Hepatocyte (in vitro differentiated cells): ENCODE data around the gene ESYT3. TPM values are rescaled to one million over a fixed set of nuclear protein-coding genes. Genes with fewer than 3 reads are reported as not detected.
A peak's percentile ranks its signal among the peaks of the same experiment; 100 is the strongest.

Experiments
- DNase-seq: peaks from one replicate; pipeline ENCODE4 v3.0.0-alpha.2; 2016; ENCODE audit warnings: low spot score
- H2AFZ ChIP-seq: fragments of 200-600 bp; sonication (generic); 2 replicates; pipeline ENCODE4 v1.6.0; 2016; ENCODE audit warnings: antibody characterized with exemption, mild to moderate bottlenecking
- H3K27ac ChIP-seq: fragments of 200-600 bp; sonication (generic); 2 replicates; pipeline ENCODE4 v1.5.1; 2016; ENCODE audit warnings: mild to moderate bottlenecking
- H3K27me3 ChIP-seq: fragments of 200-600 bp; sonication (generic); 2 replicates; pipeline ENCODE4 v1.6.1; 2016
- H3K36me3 ChIP-seq: fragments of 200-600 bp; sonication (generic); replicated peaks from 2 replicates; pipeline ENCODE4 v1.5.1; 2016; ENCODE audit warnings: low read depth; ENCODE audit not compliant: insufficient read depth
- H3K4me1 ChIP-seq: fragments of 200-600 bp; sonication (generic); 2 replicates; pipeline ENCODE4 v1.5.1; 2016; ENCODE audit warnings: mild to moderate bottlenecking, moderate library complexity; ENCODE audit not compliant: insufficient read depth
- H3K4me2 ChIP-seq: fragments of 200-600 bp; sonication (generic); 2 replicates; pipeline ENCODE4 v1.6.0; 2016
- H3K4me3 ChIP-seq: fragments of 200-600 bp; sonication (generic); 2 replicates; pipeline ENCODE4 v1.5.1; 2016; ENCODE audit warnings: mild to moderate bottlenecking
- H3K79me2 ChIP-seq: fragments of 200-600 bp; sonication (generic); 2 replicates; pipeline ENCODE4 v1.6.0; 2017; ENCODE audit warnings: mild to moderate bottlenecking
- H3K9me2 ChIP-seq: fragments of 200-600 bp; sonication (generic); replicated peaks from 2 replicates; pipeline ENCODE4 v1.6.0; 2017; ENCODE audit warnings: mild to moderate bottlenecking; ENCODE audit not compliant: insufficient read depth
- H3K9me3 ChIP-seq: fragments of 200-600 bp; sonication (generic); 2 replicates; pipeline ENCODE4 v1.5.1; 2016; ENCODE audit warnings: low read depth, mild to moderate bottlenecking
- H4K20me1 ChIP-seq: fragments of 200-600 bp; sonication (generic); 2 replicates; pipeline ENCODE4 v1.6.0; 2016; ENCODE audit warnings: mild to moderate bottlenecking; ENCODE audit not compliant: insufficient read depth, poor library complexity, severe bottlenecking
- CTCF ChIP-seq: fragments of 200-600 bp; sonication (generic); IDR thresholded peaks from 2 replicates; pipeline ENCODE4 v1.5.1; 2016; ENCODE audit warnings: antibody characterized with exemption, mild to moderate bottlenecking; ENCODE audit not compliant: poor library complexity
- EZH2 ChIP-seq: fragments of 200-600 bp; sonication (generic); IDR thresholded peaks from 2 replicates; pipeline ENCODE4 v1.6.1; 2016; ENCODE audit warnings: antibody characterized with exemption, mild to moderate bottlenecking, borderline replicate concordance
- EZH2phosphoT487 ChIP-seq: fragments of 200-600 bp; sonication (generic); IDR thresholded peaks from one replicate; pipeline ENCODE4 v1.6.1; 2018; ENCODE audit warnings: antibody characterized with exemption, mild to moderate bottlenecking, low read depth, moderate library complexity; ENCODE audit not compliant: unreplicated experiment, severe bottlenecking
- WGBS: methylation state at CpG from one replicate; pipeline ENCODE4 v1.1.6; 2016; ENCODE audit warnings: low lambda C conversion rate; ENCODE audit errors: missing lambda C conversion rate; 5-methylcytosine and 5-hydroxymethylcytosine counted together
- polyA plus RNA-seq: library from polyadenylated mRNA; unstranded; fragments of >200 nt; fragmentation: Nextera tagmentation; extraction: Ambion mirVana; gene quantifications from 2 replicates; pipeline ENCODE4 v1.2.1, GENCODE V29; 2016
- total RNA-seq: library from RNA; depleted of rRNA; stranded (reverse); fragments of >200 nt; gene quantifications from 2 replicates; pipeline ENCODE4 v1.2.3, GENCODE V29; 2014

Gene ESYT3
- total RNA-seq (0.60 and 1.1 TPM in 2 replicates), polyA plus RNA-seq (0.47 TPM in 1 of 2 replicates, not detected in the other)

DNA sequence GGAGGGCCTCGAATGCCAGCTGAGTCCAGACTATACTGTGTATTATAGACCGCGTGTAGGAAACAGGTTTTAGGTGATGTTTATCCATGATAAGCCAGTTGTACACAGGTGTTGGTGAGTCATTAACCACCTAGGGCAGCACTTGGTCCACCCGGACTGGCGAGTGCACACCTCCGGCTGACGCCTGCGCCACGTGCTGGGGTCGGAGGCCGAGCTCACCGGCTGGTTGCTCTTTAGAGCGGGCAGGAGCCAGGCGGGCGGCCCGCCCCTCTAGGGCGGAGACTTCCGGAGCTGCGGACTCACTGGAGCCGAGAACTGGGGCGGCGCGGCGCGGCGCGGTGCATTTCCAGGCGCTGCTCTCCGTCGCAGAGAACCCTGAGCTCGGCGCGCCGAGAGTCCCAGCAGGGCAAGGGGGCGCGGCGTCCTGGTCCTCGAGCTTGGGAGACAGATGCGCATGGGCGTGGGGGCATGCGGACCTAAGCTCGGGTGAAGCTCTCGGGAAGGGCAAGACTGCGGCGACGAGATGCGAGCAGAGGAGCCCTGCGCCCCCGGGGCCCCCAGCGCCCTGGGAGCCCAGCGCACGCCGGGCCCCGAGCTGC is at the start of gene ESYT3:
ESYT3 (plus strand) TSS at position 341 of the 599 bp plus-strand sequence; CDS start at position 524, 183 bp downstream.
- peak within 1 kb of the TSS; percentile 39 for H2AFZ ChIP-seq
- DNase-seq, result peak; percentile 88
- H3K79me2 ChIP-seq, result no peaks in the 10 kb centered on the region
- no peaks in the 10 kb centered on the region for H4K20me1 ChIP-seq
- no peak for TF ChIP-seq EZH2
- H3K36me3 ChIP-seq, result no peaks in the 10 kb centered on the region
- no peak within 1 kb of the TSS for H3K27ac ChIP-seq
- H3K4me1 ChIP-seq, result no peaks in the 10 kb centered on the region
- peak within 1 kb of the TSS; percentile 92 for H3K4me2 ChIP-seq
- H3K27me3 ChIP-seq, result peaks cover 47% of the 10 kb centered on the region
- no peaks in the 10 kb centered on the region for H3K9me3 ChIP-seq
- peak within 1 kb of the TSS; percentile 34 for H3K4me3 ChIP-seq
- no peaks in the 10 kb centered on the region for H3K9me2 ChIP-seq
- 4% methylated on average over 36 of the region's 54 CpGs for WGBS

DNA sequence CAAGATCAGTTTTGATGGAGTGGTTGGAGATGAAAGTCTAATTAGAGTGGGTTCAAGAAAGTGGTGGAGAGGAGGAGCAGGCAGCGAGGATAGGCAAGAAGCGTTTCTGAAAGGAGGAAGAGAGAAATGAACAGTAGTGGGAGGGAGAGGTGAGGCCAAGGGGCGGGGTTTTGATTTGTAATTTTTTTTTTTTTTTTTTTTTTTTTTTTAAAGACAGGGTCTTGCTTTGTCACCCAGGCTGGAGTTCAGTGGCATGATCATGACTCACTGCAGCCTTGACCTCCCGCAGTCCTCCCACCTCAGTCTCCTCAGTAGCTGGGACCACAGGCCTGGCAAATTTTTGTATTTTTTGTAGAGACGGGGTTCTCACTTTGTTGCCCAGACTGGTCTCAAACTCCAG is 49.4 kb upstream of the ESYT3 start:
- H3K4me3 ChIP-seq, result no peak overlapping the region
- no peak overlapping the region for H3K27ac ChIP-seq
- no peak overlapping the region for H3K4me2 ChIP-seq
- H3K79me2 ChIP-seq, result no peaks in the 10 kb centered on the region
- no peak overlapping the region for H2AFZ ChIP-seq
- WGBS, result 97% methylated on average over 5 of the region's 5 CpGs
- DNase-seq, result no peak
- H4K20me1 ChIP-seq, result no peaks in the 10 kb centered on the region
- H3K9me3 ChIP-seq, result no peaks in the 10 kb centered on the region
- H3K9me2 ChIP-seq, result no peaks in the 10 kb centered on the region
- H3K36me3 ChIP-seq, result no peaks in the 10 kb centered on the region
- TF ChIP-seq EZH2phosphoT487, result no peak
- TF ChIP-seq CTCF, result no peak
- no peak for TF ChIP-seq EZH2
- no peaks in the 10 kb centered on the region for H3K27me3 ChIP-seq
- H3K4me1 ChIP-seq, result peaks cover 3% of the 10 kb centered on the region

GRCh38 chr3:138389144-138389601 is 45.2 kb upstream of the ESYT3 start:
- Histone ChIP-seq H3K9me2 (no peaks in the 10 kb centered on the region), H3K4me2 (no peak overlapping the region), H2AFZ (no peak overlapping the region), H3K27ac (no peak overlapping the region), H3K9me3 (no peaks in the 10 kb centered on the region), H3K79me2 (no peaks in the 10 kb centered on the region), H4K20me1 (no peaks in the 10 kb centered on the region), H3K4me1 (no peaks in the 10 kb centered on the region), H3K27me3 (no peaks in the 10 kb centered on the region), H3K36me3 (no peaks in the 10 kb centered on the region), H3K4me3 (no peak overlapping the region)
- no peak for TF ChIP-seq EZH2phosphoT487
- TF ChIP-seq EZH2, result no peak
- TF ChIP-seq CTCF, result no peak
- no peak for DNase-seq
- WGBS, result 98% methylated on average over 6 of the region's 6 CpGs

DNA sequence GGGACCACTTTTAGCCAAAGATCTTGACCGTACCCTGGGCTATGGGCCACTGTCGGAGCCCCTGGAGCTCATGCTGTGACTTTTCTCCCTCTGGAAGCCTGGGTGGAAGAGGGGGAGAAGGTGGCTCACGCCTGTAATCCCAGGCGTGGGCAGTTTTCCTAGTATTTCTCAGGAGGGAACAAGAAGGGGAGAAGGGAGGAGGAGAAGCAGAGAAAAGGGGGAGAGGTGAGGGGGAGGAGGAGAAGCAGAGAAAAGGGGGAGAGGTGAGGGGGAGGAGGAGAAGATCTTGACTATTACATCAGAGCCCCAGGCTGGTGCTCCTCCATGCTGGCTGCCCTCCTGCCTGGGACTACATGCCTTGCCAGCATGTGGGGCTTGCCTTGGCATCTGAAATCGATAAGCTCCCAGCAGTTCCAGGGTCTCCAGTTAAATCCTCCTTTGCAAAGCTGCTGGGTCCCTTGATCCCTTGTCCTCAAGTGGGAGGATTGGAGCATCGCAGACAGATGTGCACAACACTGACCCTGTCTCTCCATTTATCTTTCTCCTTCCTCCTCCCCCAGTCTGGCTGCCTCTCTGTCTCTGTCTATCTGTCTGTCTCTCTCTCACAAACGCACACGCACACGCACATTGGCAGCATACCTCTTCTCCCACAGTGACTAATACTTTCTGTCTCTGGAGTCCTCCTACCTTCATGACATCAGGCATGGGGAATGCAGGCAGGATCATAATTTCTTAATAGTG is 44.4 kb upstream of the ESYT3 start:
- H2AFZ ChIP-seq, result no peak overlapping the region

More for the DNA sequence above, 44.4 kb upstream of the ESYT3 start:
- peak; percentile 70 for DNase-seq
- Histone ChIP-seq H3K4me1 (no peaks in the 10 kb centered on the region), H3K9me2 (no peaks in the 10 kb centered on the region), H3K9me3 (no peaks in the 10 kb centered on the region), H3K27me3 (no peaks in the 10 kb centered on the region), H3K27ac (peak overlapping the region; percentile 61), H3K36me3 (no peaks in the 10 kb centered on the region), H4K20me1 (no peaks in the 10 kb centered on the region), H3K79me2 (no peaks in the 10 kb centered on the region), H3K4me2 (peak overlapping the region; percentile 39), H3K4me3 (no peak overlapping the region)
- TF ChIP-seq CTCF (no peak), EZH2 (no peak)
- 72% methylated on average over 9 of the region's 9 CpGs for WGBS
